Measurements from ENCODE around the gene GNAS. TPM values are rescaled to one million over a fixed set of nuclear protein-coding genes. Genes with fewer than 3 reads are reported as not detected.

GNAS gene
- total RNA-seq, 4 donors from 2014 or later = 2,457 to 5,038 (median 3,494) TPM

DNA sequence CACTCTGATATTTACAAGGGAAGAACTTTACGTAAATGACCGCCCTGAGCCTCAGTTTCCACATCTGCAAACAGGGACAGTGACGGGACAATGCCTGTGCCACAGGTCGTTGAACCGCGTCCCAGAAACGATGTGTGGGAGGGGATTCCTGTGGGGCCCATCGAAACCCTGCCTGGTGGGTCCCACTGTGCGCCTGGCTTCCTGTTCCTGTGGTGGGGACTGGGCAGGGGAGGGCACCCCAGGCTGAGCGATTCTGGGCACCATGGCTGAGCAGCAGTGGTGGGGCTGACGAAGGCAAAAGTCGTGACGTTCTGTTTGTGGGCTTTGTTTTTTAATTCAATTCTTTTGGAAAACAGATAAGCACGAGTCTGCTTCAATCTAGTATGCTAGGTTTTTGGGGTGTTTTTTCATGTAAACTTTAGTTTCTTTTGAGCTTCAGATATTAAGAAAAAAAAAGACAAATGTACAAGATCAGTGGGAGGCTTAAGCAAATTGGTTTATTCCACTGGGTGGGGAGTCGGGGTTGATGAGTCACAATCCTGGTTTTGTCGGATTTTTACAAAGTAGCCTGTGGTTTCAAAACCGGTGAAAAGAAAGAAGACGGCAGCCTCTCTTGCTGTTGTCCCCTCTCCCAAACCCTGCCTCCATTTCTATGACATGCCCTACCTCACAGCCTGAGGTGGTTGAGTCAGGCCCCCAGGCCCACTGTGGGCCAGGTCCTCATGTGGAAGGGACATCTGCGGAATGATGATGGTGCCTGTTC, 42.2 kb upstream of the GNAS start:
- H3K9me3 ChIP-seq = no peaks in the 10 kb centered on the region
- no peaks in the 10 kb centered on the region for H3K4me1 ChIP-seq
- TF ChIP-seq POLR2A (IDR thresholded peaks at IDR 0.05) = no peak
- TF ChIP-seq, protein P1, sequence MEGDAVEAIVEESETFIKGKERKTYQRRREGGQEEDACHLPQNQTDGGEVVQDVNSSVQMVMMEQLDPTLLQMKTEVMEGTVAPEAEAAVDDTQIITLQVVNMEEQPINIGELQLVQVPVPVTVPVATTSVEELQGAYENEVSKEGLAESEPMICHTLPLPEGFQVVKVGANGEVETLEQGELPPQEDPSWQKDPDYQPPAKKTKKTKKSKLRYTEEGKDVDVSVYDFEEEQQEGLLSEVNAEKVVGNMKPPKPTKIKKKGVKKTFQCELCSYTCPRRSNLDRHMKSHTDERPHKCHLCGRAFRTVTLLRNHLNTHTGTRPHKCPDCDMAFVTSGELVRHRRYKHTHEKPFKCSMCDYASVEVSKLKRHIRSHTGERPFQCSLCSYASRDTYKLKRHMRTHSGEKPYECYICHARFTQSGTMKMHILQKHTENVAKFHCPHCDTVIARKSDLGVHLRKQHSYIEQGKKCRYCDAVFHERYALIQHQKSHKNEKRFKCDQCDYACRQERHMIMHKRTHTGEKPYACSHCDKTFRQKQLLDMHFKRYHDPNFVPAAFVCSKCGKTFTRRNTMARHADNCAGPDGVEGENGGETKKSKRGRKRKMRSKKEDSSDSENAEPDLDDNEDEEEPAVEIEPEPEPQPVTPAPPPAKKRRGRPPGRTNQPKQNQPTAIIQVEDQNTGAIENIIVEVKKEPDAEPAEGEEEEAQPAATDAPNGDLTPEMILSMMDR (IDR thresholded peaks at IDR 0.05) = no peak
- H3K27me3 ChIP-seq = no peaks in the 10 kb centered on the region
- no peaks in the 10 kb centered on the region for H3K36me3 ChIP-seq
- no peak overlapping the region for H3K27ac ChIP-seq
- WGBS, 2 donors = 85 to 86% methylated on average over 18 to 19 of the region's 19 CpGs
- H3K4me3 ChIP-seq (replicated peaks in 1 of 3) = no peak overlapping the region
- intact Hi-C loops (cut with DNase I) = no loop called here
- no peak for DNase-seq

DNA sequence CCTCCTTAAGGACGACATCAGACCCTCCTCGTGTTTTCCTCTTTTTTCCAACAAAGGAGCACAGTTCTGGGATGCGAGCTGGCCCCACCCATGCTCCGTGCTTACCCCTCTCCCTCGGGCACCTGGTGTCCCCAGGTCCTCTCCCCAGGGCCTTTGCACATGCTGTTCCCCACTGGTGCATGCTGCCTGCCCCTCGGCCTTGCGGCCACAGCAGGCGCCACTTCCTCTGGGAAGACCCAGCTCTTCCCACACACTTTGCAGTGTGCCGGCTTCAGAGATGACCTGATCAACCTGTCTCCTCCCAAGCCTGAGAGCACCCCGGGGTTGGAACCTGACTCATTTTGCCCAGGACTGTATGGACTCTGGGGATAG, 41.7 kb upstream of the GNAS start:
- TF ChIP-seq, protein P1 (IDR thresholded peaks at IDR 0.05) = no peak
- TF ChIP-seq POLR2A (IDR thresholded peaks at IDR 0.05) = no peak
- Histone ChIP-seq H3K4me1 (no peaks in the 10 kb centered on the region), H3K27me3 (no peaks in the 10 kb centered on the region), H3K27ac (no peak overlapping the region), H3K36me3 (no peaks in the 10 kb centered on the region), H3K9me3 (no peaks in the 10 kb centered on the region), H3K4me3 (replicated peaks in 1 of 3) (no peak overlapping the region)
- DNase-seq = no peak
- 83 to 89% methylated on average over 9 to 10 of the region's 10 CpGs for WGBS, 2 donors
- intact Hi-C loops (cut with DNase I) = no loop called here

DNA sequence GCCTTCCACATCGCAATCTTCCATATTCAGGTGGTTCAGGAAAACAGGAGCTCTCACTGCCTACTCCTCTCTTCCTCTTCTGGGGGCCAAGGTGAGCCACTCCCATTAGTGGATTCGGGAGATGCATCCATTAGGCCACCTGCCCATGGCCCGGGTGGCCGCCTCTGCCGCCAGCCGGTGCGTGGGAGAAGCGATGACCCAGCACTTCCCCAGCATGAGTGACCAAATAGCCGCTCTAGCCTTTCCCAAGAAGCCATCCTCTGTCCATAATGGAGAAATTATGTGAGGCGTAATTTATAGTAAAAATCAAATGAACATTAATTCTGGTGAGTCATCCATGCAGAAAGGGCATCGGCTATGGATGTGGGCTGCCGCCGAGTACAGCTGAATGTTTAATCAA, 41.2 kb upstream of the GNAS start:
- 94% methylated on average over 13 of the region's 13 CpGs for WGBS, 2 donors
- no peaks in the 10 kb centered on the region for H3K27me3 ChIP-seq
- intact Hi-C loops (cut with DNase I) = no loop called here
- H3K27ac ChIP-seq = no peak overlapping the region
- H3K4me1 ChIP-seq = no peaks in the 10 kb centered on the region
- no peak overlapping the region for H3K4me3 ChIP-seq (replicated peaks in 1 of 3)
- DNase-seq = no peak
- TF ChIP-seq POLR2A (IDR thresholded peaks at IDR 0.05) = no peak
- TF ChIP-seq, protein P1 (IDR thresholded peaks at IDR 0.05) = no peak
- no peaks in the 10 kb centered on the region for H3K36me3 ChIP-seq
- H3K9me3 ChIP-seq = no peaks in the 10 kb centered on the region

DNA sequence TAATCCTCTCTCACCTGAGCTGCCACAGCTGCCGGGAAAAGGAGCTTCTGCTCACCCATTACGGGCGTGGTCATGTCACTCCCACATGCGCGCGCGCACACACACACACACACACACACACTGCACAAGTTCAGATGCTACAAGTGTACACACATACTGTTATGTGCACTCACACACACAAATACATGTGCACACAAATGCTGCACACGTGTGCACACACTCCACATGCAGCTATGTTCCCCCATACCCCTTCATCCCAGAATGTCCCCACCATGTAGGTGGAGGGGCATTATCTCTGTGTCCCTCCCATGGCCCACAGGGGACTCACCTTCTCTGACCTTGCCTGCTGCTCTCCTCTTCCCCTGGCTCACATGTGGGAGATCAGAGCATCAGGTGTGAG, 39.1 kb upstream of the GNAS start:
- no peaks in the 10 kb centered on the region for H3K4me1 ChIP-seq
- no peaks in the 10 kb centered on the region for H3K36me3 ChIP-seq
- H3K27me3 ChIP-seq = no peaks in the 10 kb centered on the region
- no peak overlapping the region for H3K4me3 ChIP-seq (replicated peaks in 1 of 3)
- DNase-seq = no peak
- no peaks in the 10 kb centered on the region for H3K9me3 ChIP-seq
- TF ChIP-seq, protein P1 (IDR thresholded peaks at IDR 0.05) = no peak
- TF ChIP-seq POLR2A (IDR thresholded peaks at IDR 0.05) = no peak
- H3K27ac ChIP-seq = no peak overlapping the region
- intact Hi-C loops (cut with DNase I) = no loop called here
- WGBS, 2 donors = 79 to 86% methylated on average over 8 of the region's 8 CpGs

DNA sequence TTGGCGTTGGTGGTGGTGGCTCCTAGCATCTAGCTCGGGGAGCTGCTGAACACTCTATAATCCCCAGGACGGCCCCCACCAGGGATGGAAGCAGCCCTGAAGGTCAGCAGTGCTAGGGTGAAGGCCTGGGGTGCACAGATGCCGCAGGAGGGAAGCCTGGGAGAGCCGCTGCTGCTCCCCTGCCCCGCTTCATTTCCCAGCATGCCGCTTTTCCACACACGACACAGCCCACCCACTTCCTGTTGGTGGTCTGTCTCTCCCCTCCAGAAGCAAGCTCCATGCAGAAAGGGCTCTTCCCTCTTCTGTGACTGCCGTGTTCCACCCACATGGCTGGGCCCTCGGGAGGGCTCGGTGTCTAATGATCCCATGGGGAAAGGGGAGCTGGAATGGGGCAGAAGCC, 37.1 kb upstream of the GNAS start:
- TF ChIP-seq, protein P1 (IDR thresholded peaks at IDR 0.05) = no peak
- TF ChIP-seq POLR2A (IDR thresholded peaks at IDR 0.05) = no peak
- H3K27me3 ChIP-seq = no peaks in the 10 kb centered on the region
- no peaks in the 10 kb centered on the region for H3K4me1 ChIP-seq
- H3K4me3 ChIP-seq (replicated peaks in 1 of 3) = no peak overlapping the region
- intact Hi-C loops (cut with DNase I) = no loop called here
- WGBS, 2 donors = 76 to 85% methylated on average over 9 to 11 of the region's 11 CpGs
- no peak for DNase-seq
- H3K27ac ChIP-seq = no peak overlapping the region
- no peaks in the 10 kb centered on the region for H3K36me3 ChIP-seq
- H3K9me3 ChIP-seq = no peaks in the 10 kb centered on the region

Data from thyroid gland (tissue), 4 donors.